GM21390 (cell line): Measurements from ENCODE around the gene IER3.
"Not testable (repeated sequence)": the region's sequence is repeated elsewhere in the genome, so short reads cannot be mapped to it uniquely, and the experiment has no call there.

Experiments used
- ATAC-seq: cut with Tn5 transposase; IDR thresholded peaks from one replicate; pipeline ENCODE4 v1.9.1; 2021; ENCODE audit not compliant: unreplicated experiment

IER3 gene

DNA sequence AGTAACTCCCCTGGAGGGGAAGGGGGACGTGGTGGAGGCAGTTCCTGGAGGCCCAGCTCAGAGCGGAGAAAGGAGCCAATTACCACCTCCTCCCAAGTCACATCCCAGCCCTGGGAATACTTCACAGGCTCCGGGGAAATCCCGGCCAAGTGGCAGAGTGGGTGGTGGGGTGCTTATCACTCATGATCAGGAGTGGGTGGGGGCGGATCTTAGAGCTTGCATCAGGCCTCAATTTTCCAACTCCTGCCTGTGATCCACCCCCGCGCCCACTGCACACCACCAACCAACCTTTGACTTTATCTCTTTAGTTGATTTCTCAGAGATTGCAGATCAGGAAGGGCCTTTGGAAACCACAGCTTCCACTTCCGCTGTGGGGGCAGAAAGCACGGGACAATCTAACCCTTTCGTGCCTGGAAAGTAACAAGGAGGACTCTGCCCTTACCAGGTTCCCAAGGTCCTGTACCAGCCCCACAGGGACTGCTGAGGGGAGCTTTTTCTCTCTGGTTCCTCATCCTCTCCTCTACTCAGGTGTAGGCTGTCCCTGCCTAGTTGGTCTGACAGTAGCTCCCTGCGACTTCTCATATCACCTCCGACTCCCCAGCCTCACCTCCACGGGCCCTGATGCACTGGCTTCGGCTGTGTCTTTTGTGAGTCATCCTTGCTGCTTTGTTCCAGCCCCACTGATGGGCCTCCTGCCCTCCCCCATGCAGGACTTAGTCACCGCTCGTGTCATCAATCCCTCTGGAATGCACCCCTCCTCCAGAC, 24.9 kb upstream of the IER3 start:
- ATAC-seq, result no peak

DNA sequence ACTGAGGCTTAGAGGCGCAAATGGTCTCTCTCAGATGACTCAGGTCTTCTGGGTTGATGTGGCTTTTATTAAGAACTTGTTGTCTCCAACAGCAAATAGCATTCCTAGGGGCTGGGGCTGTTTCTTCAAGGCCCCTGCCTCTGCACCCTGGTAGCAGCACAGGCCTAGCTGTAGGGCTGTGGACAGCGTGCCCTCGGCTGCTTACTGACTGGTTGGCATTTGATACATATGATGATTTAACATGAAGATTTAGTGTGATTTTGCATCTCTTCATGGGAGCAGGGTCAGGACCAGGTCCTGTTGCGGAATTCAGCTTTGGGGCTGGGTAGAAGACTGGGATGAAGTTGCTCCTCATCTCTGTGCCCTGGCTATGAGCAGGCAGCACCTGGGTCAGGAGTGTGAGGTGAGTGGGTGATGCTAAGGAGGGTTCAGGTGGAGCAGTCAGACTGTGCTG, 24.3 kb upstream of the IER3 start:
- ATAC-seq, result no peak

DNA sequence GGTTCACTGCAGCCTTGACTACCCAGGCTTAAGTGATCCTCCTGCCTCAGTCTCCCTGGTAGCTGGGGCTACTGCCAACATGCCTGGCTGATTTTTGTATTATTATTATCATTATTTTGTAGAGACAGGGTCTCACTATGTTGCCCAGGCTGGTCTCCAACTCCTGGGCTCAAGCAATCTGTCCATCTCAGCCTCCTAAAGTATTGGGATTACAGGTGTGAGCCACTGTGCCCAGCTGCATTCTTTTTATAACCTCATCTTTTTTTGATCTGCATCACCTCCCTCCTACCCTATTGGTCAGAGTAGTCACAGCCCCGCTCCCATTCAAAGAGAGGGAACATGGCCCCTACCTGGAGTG, 23.6 kb upstream of the IER3 start:
- no peak for ATAC-seq

DNA sequence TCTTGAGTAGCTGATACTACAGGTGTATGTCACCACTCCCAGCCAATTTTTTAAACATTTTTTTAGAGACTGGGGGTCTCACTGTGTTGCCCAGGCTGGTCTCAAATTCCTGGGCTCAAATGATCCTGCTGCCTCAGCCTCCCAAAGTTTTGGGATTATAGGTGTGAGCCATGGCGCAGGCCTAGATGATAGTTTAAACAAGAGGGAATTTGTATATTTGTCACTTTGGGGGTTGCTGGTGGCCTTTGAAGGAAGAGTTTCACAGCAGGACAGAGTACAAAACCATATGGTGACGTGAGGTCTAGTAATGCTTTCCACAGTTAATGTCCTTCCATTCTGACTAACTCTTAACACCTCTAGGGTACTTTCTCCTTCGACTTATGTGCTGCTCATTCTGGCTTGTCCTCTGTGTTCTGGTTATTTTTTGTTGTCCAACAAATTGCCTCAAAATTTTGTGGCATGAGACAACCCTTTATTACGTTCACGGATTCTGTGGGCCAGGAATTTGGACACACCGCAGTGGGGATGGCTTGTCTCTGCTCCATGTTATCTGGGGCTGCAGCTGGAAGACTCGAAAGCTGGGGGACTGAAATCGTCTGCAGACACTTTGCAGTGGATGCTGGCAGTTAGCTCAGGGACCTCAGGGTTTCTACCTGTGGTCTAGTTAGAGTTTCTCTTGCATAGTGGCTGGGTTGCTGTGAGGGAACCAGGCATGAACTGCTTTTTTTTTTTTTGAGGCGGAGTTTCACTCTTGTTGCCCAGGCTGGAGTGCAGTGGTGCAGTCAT, 23.0 kb upstream of the IER3 start:
- peak; percentile 67 for ATAC-seq

DNA sequence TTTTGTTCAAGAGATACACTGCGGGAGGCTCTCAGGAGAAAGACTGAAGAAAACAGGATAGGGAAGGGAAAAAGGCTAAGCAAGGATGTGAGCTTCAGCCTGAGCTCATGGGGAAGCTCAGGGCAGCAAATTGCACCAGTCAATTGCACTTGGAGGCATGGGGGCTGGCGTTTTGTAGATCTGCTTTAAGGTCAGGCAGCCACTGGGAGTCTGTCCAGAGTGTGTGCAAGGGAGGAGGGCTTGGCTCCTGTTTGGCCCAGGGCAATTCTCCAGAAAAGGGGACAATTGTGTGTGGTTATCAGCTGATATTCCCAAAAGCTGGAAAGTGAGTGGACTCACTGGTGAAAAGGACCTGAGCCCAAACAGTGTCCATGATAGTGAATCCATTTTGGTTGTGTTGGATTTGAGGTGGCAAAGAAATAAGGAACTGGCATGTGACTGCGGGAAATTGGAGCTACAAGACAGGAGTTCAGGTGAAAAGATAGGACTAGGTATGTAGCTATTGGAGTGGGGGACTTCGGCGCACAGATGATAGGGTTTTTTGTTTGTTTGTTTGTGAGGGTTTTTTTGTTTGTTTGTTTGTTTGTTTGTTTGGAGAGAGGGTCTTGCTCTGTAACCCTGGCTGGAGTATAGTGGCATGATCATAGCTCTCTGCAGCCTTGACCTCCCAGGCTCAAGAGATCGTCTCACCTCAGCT, 22.3 kb upstream of the IER3 start:
- no peak for ATAC-seq

DNA sequence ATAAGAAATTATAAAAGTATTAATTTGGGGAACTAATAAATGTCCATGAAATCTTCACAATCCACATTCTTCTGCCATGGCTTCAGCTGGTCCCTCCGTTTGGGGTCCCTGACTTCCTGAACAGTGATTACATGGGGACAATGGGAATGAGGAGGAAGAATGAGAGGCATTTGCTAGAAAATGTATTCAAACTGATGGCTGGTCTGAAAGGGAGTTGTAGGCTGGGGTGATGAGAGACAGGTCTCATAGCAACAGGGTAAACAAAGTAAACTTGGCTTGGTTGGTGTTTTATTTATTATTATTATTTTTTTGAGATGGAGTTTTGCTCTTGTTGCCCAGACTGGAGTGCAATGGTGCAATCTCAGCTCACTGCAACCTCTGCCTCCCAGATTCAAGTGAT, 21.1 kb upstream of the IER3 start:
- not testable (repeated sequence) for ATAC-seq

DNA sequence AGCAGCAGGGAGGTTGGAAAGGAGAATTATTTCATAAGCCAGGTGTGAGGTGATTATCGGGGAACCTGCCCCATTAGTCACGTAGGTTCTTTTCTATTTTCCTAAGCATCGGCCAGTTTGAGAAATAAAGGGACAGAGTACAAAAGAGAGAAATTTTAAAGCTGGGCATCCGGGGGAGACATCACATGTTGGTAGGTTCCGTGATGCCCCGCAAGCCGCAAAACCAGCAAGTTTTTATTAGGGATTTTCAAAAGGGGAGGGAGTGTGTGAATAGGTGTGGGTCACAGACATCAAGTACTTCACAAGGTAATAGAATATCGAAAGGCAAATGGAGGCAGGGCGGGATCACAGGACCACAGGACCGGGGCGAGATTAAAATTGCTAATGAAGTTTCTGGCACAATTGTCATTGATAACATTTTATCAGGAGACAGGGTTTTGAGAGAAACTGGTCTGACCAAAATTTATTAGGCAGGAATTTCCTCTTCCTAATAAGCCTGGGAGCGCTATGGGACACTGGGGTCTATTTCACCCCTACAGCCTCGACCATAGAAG, 20.2 kb upstream of the IER3 start:
- ATAC-seq, result not testable (repeated sequence)

DNA sequence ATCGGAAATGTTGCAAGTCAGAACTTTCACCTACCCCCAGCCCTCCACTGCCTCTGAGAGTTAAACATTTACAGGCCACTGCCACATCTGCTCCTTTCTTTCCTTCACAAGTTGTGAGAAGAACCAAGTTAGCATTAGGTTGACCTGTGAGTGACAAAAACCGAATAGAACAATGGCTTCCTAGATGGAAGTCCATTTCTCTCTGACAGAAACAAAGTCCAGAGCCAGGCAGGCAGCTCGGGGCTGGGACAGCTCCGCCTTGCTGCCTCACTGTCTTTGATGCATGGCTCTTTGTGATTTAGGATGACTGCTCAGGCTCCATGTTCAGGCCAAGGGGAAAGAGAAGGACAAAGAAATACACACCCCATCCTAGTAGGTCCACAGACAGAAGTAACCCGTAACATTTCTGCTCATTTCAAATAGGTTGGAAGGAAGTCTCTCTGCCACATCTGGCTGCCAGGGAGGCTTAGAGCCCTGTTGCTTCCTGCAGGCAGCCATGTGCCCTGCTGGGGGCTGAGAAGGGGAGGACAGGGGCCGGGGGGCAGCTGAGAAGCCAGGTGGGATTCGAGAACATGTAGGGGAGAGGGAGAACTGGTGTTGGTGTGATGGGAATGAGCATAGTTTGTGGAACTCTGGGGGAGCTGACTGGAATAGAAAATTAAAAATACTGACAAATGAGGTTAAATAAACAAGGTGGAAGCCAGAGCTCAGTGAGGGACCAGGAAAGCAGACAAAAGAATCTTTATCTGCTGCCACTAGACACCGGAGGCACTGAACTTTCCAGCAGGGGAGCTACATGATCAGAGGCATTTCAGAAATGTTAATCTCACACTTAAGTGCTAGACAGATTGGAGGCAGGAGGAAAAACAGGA, 19.5 kb upstream of the IER3 start:
- ATAC-seq, result no peak

DNA sequence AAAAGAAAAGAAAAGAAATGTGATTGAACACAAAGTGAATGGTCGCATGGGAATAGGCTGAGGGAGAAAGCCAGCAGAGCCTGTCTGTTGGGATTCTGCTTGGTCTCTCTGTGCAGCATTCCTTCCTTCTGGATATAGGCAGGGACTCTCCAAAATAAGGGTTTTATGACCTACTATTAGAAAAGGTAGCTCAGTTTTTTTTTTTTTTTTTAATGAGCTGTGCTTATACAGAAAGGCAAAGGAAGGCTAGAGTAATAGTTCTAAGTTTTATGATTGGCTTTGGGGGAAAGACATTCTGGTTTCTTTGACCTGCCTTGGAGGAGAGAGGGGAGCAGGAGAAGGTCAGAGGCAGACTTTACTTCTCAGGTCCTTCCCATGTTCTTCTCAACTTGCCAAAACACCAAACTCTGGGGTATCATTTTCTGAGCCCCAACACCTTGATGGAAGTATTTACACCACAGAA, 18.8 kb upstream of the IER3 start:
- no peak for ATAC-seq

DNA sequence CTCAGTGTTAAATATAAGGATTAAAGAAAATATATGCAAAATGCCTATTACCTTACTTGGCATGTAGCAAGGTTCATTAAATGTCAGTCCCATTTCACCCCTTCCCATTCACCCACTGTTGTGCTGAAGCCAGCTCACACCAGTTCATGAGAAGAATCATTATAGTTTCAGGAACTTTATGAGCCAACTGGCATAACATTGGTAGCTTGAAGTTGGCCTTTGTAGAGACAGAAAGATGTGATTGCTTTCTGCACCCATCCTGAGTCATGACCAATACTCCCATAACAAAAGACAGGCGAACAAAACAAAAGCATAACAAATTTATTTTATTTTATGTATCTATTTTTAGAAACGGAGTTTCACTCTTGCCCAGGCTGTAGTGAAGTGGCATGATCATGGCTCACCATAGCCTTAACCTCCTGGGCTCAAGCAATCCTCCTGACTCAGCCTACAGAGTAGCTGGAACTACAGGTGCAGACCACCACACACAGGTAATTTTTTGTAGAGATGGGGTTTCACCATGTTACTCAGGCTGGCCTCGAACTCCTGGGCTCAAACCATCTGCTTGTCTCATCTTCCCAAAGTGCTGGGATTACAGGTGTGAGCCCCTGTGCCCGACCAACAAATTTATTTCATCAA, 17.6 kb upstream of the IER3 start:
- no peak for ATAC-seq

DNA sequence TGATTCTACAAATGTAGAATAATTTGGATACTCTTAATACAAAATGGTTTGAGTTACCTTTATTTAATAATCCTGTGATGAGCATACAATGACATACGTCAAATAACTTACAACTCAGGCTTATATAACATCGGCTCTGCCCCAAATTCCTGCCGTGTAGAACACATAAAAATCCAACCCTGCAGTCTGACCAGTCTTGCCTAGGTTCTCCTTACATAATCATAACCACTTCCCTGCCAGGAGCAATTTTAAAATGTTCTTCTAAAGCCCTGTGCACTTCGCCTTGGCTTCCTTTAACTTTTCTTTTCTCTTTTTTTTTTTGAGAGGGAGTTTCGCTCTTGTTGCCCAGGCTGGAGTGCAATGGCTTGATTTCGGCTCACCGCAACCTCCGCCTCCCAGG, 16.2 kb upstream of the IER3 start:
- ATAC-seq, result no peak

DNA sequence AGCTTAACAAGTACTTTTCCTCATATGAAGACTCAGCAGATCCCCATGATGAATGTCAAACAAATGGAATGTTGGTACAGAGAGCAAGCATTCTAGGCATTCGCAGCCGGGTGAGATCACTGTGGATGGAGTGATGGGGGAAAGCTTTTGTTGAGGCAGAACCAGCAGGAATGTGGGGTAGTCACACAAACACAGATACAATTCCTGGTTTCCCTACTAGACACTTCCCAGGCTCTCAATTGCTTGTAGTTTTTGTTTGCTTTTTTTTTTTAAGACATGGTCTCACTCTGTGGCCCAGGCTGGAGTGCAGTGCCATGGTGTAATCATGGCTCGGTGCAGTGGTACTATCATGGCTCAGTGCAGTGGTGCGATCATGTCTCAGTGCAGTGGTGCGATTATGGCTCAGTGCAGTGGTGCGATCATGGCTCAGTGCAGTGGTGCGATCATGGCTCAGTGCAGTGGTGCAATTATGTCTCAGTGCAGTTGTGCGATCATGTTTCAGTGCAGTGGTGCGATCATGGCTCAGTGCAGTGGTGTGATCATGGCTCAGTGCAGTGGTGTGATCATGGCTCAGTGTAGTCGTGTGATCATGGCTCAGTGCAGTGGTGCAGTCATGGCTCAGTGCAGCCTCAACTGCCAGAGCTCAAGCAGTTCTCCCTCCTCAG, 15.4 kb upstream of the IER3 start:
- ATAC-seq, result no peak

DNA sequence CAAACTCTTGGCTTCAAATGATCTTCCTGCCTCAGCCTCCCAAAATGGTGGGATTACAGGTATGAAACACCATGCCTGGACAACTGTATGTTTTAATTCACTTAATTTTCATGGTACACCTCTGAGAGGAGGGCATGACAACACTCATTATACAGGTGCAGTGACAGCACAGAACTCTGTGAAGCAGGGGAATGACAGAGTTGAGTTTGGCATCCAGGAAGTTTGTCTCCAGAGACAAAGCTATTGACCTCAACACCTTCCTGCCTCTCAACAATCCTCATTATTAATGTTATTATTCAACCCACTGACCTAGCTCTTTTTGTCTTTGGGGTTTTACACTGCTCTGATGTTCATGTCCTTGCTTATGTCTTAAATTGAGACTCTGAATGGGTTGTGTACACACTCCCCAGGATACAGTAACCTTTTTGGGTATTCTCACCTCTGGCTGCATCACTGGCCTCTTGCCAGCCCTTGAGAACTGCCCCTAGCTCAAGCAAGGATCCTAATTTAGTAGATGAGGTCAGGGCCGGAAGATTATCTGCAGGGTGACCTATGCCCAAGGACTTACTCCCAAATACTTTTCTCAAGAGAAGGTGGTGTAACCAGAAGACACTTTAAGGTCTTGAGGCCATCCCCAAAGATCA, 13.0 kb upstream of the IER3 start:
- no peak for ATAC-seq

DNA sequence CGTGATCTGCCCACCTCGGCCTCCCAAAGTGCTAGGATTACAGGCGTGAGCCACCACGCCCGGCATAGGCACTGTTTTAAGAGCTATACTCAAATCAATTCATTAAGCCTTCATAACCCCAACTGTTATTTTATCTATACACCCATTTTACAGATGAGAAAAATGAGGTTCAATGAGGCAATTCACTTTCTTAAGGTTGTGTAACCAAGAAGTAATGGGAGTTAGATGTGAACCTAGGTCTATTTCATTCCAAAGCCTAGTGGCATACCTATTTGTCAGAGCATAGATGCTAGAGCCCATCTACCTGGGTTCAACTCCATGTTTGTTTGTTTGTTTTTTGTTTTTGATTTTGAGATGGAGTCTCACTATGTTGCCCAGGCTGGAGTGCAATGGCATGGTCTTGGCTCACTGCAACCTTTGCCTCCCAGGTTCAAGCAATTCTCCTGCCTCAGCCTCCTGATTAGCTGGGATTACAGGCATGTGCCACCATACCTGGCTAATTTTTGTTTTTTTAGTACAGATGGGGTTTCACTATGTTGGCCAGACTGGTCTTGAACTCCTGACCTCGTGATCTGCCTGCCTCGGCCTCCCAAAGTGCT, 12.2 kb upstream of the IER3 start:
- ATAC-seq, result not testable (repeated sequence)

DNA sequence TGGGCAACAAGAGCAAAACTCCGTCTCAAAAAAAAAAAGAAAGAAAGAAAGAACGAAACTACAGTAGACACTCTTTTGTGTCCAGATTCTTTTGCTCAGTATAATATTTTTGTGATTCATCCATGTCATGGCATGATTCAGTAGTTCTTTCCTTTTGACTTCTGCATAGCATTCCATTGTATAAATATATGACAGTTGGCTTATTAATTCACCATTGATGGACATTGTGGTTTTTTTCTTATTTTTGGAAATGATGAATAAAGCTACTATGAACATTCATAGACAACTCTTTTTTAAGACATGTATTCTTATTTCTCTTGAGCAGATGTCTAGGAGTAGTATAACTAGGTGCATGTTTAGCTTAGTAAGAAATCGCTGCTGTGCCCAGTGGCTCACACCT, 10.3 kb upstream of the IER3 start:
- no peak for ATAC-seq

DNA sequence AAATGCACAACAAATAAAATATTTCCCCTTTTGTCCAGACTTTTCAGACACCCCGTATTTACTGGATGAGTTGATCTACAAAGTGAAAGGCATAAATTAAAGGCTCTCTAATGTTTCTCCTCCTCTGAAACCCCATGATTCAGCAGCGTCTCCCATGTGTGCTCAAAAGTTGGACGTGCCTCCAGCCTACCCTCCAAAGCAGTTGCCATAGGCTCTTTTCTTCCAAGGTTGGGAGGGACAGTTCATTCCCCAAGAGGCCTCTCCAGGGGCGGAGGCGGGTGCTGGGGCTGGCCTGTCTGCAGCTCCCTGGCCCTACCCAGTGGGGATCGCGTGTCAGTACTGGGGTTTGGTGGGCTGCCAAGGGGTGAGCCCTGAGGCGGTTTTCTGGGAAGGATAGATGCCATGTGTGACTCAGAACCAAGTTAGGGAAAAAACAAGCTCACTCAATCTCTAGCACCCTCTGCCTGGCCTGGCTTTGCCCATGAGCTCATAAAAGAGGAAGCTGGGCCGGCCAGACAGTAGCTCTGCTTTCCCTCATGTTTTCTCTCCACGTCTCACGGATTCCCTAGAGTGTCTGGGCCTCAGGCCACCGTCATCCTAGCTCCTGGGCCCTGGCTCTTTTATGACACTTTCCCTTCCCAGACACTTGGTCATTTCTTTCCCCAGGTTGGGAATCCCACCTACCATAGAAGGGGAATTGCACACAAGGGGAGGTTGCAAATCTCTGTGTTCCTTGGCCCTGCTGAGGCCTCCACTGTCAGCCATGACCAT, 8.0 kb upstream of the IER3 start:
- no peak for ATAC-seq

DNA sequence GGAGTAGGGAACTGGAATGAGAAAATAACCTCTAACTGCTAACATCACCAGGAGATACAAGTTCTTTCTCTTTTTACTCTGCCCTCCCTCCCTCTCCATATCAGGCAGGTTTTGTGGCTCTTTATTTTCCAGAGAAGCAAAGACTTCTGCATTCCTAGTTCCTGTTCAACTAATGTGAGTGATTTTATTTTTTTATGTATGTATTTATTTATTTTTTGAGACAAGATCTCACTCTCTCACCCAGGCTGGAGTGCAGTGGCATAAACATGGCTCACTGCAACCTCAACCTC, 6.0 kb upstream of the IER3 start:
- ATAC-seq, result no peak
